Peyer's patch (tissue), 4 donors: ENCODE data around the gene CFAP61. TPM values are rescaled to one million over a fixed set of nuclear protein-coding genes. Genes with fewer than 3 reads are reported as not detected.

Experiments
- DNase-seq, 3 donors: peaks; one replicate each; pipeline ENCODE4 v3.0.0-alpha.2; 2017 to 2019
- H3K27ac ChIP-seq, 4 donors: fragments of 200-600 bp; sonication (generic); one replicate each; pipeline ENCODE4 v1.5.1; 2016 to 2019
- H3K27me3 ChIP-seq, 2 donors: fragments of 200-600 bp; sonication (generic); one replicate each; pipeline ENCODE4 v1.5.1; 2019
- H3K36me3 ChIP-seq, 3 donors: fragments of 200-600 bp; sonication (generic); one replicate each; pipeline ENCODE4 v1.5.1; 2016 to 2019
- H3K4me1 ChIP-seq, 4 donors: fragments of 200-600 bp; sonication (generic); one replicate each; pipeline ENCODE4 v1.5.1; 2016 to 2019
- H3K4me3 ChIP-seq, 4 donors: fragments of 200-600 bp; sonication (generic); 1 replicate in 3 of 4; 2 replicates in 1 of 4; pipeline ENCODE4 v1.5.1; 2016 to 2019; ENCODE audit warnings: mild to moderate bottlenecking in 1 of 4
- H3K9me3 ChIP-seq, 4 donors: fragments of 200-600 bp; sonication (generic); one replicate each; pipeline ENCODE4 v1.5.1; 2016 to 2019; ENCODE audit warnings: mild to moderate bottlenecking in 1 of 4
- CTCF ChIP-seq, 6 experiments: fragments of 450-650 bp in 4 of 6; fragments of 200-600 bp in 2 of 6; sonication (generic) in 1 of 6; IDR thresholded peaks; one replicate each; pipeline ENCODE4 v1.5.1; 2017 to 2019; ENCODE audit warnings: antibody characterized with exemption in 6 of 6, mild to moderate bottlenecking in 3 of 6, moderate library complexity in 1 of 6
- POLR2A ChIP-seq, 2 donors: fragments of 450-650 bp; IDR thresholded peaks; one replicate each; pipeline ENCODE4 v1.5.1; 2017; ENCODE audit warnings: antibody characterized with exemption in 2 of 2, mild to moderate bottlenecking in 2 of 2, moderate library complexity in 2 of 2
- total RNA-seq, 4 donors: library from RNA; depleted of rRNA; stranded (reverse); fragments of >200 nt; gene quantifications; one replicate each; pipeline ENCODE4 v1.1.0, GENCODE V29; 2016

The CFAP61 gene
- total RNA-seq, 4 donors from 2014 or later = not detected

GRCh38 chr20:20373091-20373571 is 320.8 kb downstream of the CFAP61 start:
- no peaks in the 10 kb centered on the region for H3K9me3 ChIP-seq
- no peak overlapping the region for H3K4me3 ChIP-seq
- peaks cover 0 to 24% of the 10 kb centered on the region in 2 donors for H3K27me3 ChIP-seq
- DNase-seq = no peak
- H3K27ac ChIP-seq = no peak overlapping the region
- peaks cover 0 to 17% (median 7%) of the 10 kb centered on the region in 4 donors for H3K4me1 ChIP-seq
- TF ChIP-seq CTCF (IDR thresholded peaks at IDR 0.05) = no peak
- TF ChIP-seq POLR2A (IDR thresholded peaks at IDR 0.05) = no peak
- no peaks in the 10 kb centered on the region for H3K36me3 ChIP-seq

- Histone ChIP-seq H3K27me3 (peaks cover 0 to 4% of the 10 kb centered on the region in 2 donors), H3K27ac (no peak overlapping the region), H3K4me1 (no peaks in the 10 kb centered on the region), H3K4me3 (no peak overlapping the region), H3K36me3 (no peaks in the 10 kb centered on the region), H3K9me3 (peaks cover 0 to 4% (median 0%) of the 10 kb centered on the region in 4 donors)
- TF ChIP-seq CTCF (IDR thresholded peaks at IDR 0.05) (no peak), POLR2A (IDR thresholded peaks at IDR 0.05) (no peak)
- no peak for DNase-seq
Measured at GRCh38 chr20:20375862-20376261, 323.5 kb downstream of the CFAP61 start.

- no peaks in the 10 kb centered on the region for H3K9me3 ChIP-seq
- H3K36me3 ChIP-seq = no peaks in the 10 kb centered on the region
- no peaks in the 10 kb centered on the region for H3K4me1 ChIP-seq
- H3K27ac ChIP-seq = no peak overlapping the region
- TF ChIP-seq POLR2A (IDR thresholded peaks at IDR 0.05) (no peak), CTCF (IDR thresholded peaks at IDR 0.05) (no peak)
- no peak overlapping the region for H3K4me3 ChIP-seq
- no peak for DNase-seq
- no peaks in the 10 kb centered on the region for H3K27me3 ChIP-seq
Measured at GRCh38 chr20:20386192-20386591, 333.9 kb downstream of the CFAP61 start.

DNA sequence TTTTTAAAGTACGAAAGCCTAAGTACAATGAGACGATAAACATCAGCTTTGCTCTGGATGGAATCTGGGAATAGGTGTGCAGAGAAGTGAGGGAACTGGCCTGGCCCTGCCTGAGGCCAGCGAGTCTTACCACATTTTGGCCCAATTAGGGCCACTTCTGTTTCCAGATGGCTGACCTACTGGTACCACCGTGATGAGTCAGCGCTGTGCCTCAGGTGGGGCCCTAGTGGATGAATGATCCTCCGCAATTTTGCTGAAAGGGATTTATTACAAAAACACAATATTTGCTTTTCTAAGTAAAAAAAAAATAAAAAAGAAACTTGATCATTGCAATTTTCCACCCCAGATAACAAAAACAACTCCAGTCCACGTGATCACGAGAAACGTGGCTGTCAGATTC is 338.1 kb downstream of the CFAP61 start:
- H3K36me3 ChIP-seq = peaks cover 0 to 20% (median 0%) of the 10 kb centered on the region in 3 donors
- H3K4me1 ChIP-seq = no peaks in the 10 kb centered on the region
- H3K27me3 ChIP-seq = no peaks in the 10 kb centered on the region
- DNase-seq = no peak
- no peaks in the 10 kb centered on the region for H3K9me3 ChIP-seq
- no peak for TF ChIP-seq POLR2A (IDR thresholded peaks at IDR 0.05)
- TF ChIP-seq CTCF (IDR thresholded peaks at IDR 0.05) = no peak
- H3K27ac ChIP-seq = no peak overlapping the region
- H3K4me3 ChIP-seq = no peak overlapping the region

- H3K36me3 ChIP-seq = peaks cover 0 to 20% (median 0%) of the 10 kb centered on the region in 3 donors
- no peaks in the 10 kb centered on the region for H3K27me3 ChIP-seq
Measured at GRCh38 chr20:20391115-20391514, 338.8 kb downstream of the CFAP61 start.

More at GRCh38 chr20:20391115-20391514, 338.8 kb downstream of the CFAP61 start:
- no peak for DNase-seq
- TF ChIP-seq CTCF (IDR thresholded peaks at IDR 0.05) (no peak), POLR2A (IDR thresholded peaks at IDR 0.05) (no peak)
- H3K27ac ChIP-seq = no peak overlapping the region
- no peak overlapping the region for H3K4me3 ChIP-seq
- no peaks in the 10 kb centered on the region for H3K4me1 ChIP-seq
- H3K9me3 ChIP-seq = no peaks in the 10 kb centered on the region
